T-helper 2 cell treated with Interferon-gamma antibody and Interleukin-4, amounts not matched to agents 100 ng/mL and 5 ng/mL, for 36 hours (primary cell): ENCODE data around the gene LTA4H. TPM values are rescaled to one million over a fixed set of nuclear protein-coding genes. Genes with fewer than 3 reads are reported as not detected.
"Not testable (repeated sequence)": the region's sequence is repeated elsewhere in the genome, so short reads cannot be mapped to it uniquely, and the experiment has no call there.

Experiments used
- intact Hi-C: fragments of 100-400 bp; cut with micrococcal nuclease; formaldehyde crosslinking; loops from one replicate; pipeline ENCODE4 v1.15.1; 2023
- total RNA-seq: library from RNA; stranded (reverse); gene quantifications from 2 replicates; pipeline ENCODE4 v1.2.3, GENCODE V29; 2022

The LTA4H gene
- 47.5 and 51.4 TPM in 2 replicates for total RNA-seq

DNA sequence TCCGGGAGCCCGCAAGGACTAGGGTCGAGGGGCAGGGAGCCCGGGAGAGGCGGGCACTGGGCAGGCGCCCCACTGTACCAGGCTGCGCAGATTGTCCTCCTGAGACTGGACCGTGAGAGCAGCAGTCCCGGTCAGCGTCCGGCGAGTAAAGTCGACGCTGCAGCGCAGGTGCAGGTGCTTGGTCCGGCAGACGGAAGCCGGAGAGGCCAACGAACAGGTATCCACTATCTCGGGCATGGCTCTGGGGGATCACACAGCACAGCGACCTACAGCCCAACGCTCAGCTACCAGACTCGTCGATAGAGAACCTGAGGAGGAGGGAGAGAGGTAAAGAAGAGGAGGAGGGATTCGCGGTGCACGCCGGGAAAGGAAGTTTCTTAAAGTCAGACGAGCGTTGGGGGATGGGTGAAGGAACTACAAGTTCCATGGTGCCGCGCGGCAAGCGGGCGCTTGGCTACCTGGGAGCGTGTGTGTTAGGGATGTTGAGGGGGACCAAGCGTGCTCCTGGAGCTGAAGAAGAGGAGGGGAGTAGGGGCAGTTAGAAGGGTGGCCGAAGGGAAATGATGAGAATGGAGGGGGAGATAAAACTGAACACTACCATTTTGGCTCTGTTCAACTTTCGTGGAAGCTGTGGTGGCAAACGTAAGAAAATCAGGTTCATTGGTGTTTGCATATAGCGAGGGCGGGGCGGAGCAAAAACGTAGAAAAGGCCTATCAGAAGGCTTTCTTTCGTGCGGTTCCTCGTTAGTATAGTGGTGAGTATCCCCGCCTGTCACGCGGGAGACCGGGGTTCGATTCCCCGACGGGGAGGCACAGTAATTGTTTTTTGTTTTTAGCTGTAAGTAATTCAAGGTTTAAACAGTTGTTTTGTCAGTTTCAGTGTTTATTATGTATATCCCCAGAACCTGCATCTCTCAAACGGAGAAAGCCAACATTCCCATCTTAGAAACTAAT is at the start of gene LTA4H:
LTA4H (minus strand) TSS at position 305 of the 954 bp plus-strand sequence; CDS start at position 237, 68 bp downstream.
- intact Hi-C loops, result loop anchor here (1.0 to 10.0 kb wide), 13 partner anchors 12 to 1771 kb away; partner anchors contain the start of genes AMDHD1, CCDC38, CFAP54 and FGD6

DNA sequence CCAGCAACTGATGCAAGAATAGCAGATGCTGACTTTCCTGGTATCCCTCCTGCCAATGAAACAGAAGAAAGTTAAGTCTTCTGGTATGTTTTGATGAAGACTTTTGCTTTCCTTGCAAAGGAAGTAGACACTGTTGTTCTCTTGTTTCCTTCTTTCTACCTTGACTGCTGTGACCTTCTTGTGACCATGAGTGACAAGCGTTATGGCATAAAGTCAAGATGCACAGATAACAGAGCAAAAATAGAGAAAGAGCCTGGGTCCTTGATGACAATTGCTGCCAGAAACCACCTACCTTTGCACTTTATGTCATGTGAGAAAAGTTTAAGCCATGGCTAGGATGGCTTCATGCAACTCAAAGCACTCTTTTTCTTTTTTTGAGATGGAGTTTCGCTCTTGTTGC is 49.2 kb upstream of the LTA4H start:
- intact Hi-C loops, result no loop called here

DNA sequence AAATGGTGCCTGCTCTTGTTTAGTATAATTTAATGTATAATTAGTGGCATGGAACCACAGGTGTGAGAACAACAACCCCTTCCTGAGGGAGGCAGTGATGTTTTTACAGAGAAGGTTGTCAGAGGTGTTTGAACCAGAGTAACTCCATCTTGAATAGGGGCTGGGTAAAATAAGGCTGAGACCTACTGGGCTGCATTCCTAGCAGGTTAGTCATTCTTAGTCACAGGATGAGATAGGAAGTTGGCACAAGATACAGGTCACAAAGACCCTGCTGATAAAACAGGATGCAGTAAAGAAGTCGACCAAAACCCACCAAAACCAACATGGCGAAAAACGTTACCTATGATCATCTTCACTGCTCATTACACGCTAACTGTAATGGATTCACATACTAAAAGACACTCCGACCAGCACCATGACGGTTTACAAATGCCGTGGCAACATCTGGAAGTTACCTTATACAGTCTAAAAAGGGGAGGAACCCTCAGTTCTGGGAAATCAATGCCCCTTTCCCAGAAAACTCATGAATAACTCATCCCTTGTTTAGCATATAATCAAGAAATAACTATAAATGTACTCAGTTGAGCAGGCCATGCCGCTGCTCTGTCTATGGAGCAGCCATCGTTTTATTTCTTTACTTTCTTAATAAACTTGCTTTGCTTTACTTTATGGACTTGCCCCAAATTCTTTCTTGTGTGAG is 47.8 kb upstream of the LTA4H start:
- intact Hi-C loops, result no loop called here

DNA sequence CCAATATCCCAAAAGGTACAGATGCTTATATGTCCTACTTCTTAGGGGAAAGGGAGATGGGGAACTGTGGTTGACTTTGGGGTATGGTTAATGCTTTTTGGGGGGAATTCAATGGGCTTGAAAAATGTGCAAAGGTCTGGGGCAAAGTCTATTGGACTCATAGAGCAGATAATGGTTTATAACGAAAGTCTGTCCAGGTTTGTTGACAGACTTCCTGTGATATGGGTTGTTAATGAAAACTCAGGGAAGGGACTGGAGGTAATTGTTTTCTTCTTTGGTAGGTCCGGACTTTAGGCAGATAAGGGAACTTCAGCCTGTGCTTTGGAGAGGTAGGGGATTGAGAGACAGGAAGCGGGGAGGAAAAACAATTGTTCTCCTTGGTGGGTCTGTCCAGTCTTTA is 46.2 kb upstream of the LTA4H start:
- intact Hi-C loops, result no loop called here

DNA sequence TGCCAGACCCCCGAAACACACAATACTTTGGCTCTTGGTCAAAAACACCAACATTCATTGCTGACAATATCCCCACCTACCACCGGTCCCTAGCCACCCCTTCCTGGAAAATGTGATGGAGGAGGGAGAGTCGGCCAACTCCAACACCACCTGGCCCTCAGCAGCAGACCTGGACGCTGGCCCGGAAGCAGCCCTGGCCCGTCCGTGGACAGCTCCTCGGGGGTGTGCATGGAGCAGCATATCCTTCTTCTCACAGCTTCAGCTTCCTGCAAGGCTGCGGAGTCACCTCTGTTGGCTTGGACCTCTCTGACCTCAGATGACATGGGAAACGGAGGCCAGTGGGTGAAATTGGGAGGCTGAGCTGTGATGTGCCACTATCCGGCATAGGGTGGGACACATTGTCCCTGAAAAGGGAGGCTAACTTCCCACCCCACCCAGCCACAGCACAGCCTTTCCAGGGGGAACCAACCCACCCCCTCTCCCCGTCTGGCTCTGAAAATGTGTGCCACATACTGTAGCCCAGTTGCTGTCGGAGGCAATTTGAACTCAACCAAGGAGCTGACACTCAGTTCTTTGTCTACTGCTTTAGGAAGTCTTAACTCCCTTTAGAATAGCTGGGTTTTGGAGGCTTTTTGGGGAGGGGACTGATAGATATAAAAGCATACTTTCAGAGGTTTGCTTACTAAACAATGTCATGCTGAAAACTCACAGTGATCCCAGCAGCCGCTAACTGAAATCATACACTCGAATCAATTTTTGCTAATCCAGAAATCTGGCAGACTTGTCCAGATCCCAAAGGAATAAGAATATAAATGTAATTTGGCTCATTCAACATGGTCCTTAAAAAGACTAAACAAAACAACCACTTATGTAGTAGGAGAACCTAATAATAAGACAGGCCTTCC is 43.1 kb upstream of the LTA4H start:
- intact Hi-C loops, result no loop called here

DNA sequence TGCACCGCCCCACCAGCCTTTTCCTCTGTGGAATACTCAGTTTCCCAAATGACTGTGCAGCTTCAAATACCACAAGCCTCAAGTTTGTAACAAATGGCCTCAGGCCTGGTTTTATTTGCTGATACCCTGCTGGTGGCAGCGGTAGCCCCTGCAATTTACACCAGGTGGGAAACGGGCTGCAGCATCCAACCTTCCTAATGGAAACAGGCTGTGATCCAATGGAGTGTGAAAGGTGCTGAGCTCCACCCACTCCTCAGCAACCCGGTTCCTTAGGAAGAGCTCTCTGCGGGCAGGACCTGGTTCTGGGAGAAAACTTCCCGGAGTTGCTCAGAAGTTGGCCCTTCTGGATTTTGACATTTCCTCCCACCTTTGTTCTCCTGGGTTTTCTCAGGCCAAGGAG is 41.7 kb upstream of the LTA4H start:
- intact Hi-C loops, result no loop called here

DNA sequence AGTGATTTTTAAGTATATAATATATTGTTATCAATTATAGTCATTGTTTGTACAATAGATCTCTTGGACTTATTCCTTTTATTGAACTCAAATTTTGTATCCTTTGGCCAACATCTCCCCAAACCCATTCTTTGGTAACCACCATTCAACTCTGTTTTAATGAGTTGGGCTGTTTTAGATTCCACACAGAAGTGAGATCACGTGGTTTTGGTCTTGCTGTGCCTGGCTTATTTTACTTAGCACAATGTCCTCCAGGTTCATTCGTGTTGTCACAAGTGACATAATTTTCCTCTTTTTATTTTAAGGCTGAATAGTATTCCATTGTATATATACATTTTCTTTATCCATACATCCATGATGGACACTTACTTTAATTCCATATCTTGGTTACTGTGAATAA is 40.2 kb upstream of the LTA4H start:
- intact Hi-C loops, result no loop called here

DNA sequence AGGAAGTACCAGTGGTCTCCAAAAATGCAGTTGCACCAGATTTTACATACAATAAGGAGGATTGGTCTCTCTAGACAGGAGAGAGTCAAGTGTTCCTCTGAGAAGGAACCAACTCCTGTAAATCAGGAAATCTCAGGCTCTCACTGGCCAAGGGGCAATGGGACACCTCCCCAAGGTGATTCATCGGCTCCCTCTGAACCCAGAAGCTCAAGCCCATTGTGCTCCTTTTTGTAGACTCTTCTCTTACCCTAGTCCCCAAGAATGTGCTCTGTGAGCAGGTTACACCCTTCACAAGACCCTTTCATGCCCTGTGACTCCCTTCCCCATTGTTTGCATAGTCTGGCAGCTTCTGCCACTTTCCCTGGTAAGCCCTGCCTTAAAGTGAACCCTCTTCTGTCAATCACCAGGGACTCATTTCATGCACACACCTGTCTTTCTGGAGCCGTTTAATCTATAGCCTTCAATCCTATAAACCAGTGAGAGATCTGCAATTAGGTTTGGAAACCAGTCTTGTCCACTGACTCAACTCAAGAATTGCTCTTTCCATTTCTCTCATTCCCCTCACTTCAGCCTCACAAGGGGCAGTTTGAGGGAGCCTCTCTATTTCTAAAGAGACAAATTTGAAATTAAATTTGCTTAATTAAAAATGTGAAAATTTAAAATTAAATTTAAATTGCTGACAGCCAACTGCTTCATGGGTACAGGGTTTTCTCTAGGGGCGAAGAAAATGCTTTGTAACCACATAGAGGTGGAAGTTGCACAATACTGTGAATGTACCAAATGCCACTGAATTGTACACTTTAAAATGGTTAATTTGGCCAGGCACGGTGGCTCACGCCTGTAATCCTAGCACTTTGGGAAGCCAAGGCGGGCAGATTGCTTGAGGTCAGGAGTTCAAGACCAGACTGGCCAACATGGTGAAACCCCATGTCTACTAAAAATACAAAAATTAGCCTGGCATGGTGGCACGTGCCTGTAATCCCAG is 38.3 kb upstream of the LTA4H start:
- intact Hi-C loops, result no loop called here

DNA sequence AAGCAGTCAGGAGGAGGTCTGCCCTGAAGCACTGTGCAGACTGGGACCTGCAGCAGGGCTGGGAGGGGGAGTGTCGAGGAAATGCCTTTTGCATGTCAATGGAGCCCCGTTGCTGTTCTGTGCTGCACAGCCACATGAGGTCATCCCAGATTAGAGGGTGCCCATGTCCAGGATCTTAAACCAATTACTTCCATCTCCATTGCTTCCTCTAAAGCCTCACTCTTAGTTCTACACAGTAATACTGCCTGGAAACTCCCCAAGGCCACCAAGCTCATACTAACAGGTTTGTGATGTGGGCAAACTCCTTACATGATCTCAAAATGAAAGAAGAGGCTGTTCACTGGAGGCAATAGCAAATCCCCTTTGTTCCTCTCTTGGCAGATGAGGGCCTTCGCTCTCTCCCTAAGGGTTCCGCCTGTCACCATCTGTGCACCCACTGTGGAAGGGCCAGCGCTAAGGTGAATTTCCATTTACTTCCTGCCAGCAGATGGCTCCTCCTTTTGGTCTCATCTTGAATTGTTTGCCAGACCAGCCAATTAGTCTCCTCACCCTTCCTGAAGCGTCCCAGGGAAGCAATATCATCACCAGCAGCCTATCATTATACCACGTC is 35.4 kb upstream of the LTA4H start:
- intact Hi-C loops, result no loop called here

DNA sequence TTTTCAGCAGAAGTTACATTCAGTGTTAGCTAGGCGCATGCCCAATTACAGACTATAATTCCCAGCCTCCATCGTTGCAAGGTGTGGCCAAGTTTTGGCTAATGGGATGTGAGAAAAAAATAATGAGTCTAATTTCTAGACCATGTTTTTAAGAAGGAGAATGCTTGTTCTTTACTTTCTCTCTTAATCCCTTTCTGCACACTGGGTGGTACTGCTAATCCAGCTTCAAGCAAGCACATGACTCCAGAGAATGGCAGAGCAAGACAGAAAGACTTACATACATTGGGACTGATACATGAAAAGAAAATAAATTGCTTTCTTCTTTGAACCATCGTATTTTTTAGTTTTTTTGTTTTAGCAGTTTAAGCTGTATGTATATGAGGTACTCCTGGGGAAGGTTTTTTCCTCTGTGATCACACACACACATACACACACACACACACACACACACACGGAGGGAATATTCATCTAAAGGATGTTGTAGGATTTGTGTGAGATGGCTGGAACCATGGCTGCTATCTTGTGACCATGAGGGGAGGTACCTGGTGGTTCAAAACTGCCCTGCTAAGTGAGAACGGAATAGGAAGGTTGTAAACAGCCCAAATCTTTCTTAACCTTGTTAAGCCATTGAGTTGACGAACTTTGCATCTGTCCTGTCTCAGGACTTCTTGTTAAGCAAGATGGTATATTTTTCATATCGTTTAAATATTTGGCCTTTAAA is 34.3 kb upstream of the LTA4H start:
- intact Hi-C loops, result no loop called here

DNA sequence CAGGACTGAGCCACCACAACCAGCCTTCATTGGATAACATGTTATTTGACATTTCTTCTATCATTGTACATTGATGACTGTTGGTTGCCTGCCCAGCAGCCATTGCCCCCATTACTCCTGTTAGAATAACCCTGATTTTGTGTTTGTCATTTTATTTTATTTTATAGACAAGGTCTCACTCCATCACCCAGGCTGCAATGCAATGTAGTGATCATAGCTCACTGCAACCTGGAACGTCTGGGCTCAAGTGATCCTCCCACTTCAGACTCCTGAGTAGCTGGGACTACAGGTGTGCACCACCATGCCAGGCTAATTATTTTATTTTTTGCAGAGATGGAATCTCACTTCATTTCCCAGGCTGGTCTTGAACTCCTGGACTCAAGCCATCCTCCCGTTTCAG is 33.2 kb upstream of the LTA4H start:
- intact Hi-C loops, result no loop called here

DNA sequence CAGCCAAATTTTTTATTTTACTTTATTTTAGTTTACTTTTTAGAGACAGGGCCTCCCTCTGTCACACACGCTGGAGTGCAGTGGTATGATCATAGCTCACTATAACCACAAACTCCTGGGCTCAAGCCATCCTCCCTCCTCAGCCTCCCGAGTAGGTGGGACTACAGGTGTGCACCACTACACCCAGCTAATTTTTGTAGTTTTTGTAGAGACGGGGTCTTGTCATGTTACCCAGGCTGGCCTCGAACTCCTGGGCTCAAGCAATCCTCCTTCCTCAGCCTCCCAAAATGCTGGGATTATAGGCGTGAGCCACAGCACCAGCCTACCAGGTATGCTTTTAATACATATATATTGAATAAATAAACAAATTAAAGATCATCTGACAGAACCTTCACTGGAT is 32.7 kb upstream of the LTA4H start:
- intact Hi-C loops, result no loop called here

DNA sequence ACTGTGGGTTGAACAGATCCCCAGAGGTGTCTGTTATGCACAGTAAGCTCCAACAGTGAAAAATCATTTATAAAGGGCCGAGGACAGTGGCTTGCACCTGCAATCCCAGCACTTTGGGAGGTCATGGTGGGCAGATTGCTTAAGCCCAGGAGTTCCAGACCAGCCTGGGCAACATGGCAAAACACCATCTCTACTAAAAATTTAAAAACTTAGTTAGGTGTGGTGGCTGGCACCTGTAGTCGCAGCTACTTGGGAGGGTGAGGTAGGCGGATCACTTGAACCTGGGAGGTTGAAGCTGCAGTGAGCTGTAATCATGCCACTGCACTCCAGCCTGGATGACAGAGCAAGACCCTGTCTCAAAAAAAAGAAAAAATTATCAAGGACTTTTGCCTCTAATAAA is 30.4 kb upstream of the LTA4H start:
- intact Hi-C loops, result not testable (repeated sequence)

DNA sequence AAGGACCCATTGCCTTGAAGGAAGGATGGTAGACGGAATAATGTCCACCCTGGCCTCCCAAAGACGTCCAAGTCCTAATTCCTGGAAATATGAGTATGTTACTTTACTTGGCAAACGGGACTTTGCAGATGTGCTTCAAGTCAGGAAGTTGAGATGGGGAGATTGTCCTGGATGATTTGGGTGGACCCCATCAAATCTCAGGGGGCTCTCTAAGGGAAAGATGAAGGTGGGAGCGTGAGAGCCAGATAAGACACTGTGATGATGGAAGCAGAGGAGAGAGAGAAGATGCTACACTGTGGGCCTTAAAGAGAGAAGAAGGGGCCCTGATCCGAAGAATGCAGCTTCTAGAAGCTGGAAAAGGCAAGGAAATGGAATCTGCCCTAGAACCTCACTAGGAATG is 29.6 kb upstream of the LTA4H start:
- intact Hi-C loops, result loop anchor here (5.0 kb wide), 1 partner anchor 132 kb away; no protein-coding TSS in a partner anchor

DNA sequence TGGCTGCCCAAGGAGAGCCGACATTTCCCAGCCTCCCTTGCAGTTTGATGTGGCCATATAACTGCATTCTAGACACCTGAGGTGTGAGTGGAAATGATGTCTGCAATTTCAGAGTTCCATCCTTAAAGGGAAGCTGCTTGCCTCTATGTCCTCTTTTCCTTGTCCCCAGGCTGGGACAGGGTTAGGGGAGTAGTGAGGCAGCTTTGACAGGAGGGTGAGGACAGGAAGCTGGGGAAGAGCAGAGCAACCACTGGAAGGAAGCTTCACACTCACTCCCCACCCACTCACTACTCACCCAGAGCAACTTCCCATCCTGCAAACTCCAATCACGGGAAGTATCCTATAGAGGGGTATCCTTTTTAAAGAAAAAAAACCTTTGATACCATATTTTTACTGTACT is 28.9 kb upstream of the LTA4H start:
- intact Hi-C loops, result loop anchor here (5.0 kb wide), 1 partner anchor 133 kb away; no protein-coding TSS in a partner anchor

DNA sequence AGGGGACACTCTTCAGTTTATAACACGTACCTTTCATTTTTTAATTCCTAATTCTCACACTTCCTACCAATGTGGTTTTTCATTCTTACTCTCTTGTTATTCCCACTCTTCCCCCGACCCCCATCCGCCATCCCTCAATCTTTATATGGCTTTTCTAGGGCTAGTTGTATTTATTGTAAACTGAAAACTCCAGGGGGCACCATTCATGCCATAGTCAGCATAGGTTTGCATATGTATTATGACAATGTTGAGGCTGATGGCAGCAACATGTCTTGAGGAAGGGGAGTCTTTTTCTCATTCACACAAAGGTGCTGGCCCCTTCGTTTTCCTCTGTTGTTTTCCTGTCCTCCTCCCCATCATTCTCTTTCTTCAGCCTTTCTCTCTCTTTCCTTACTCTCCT is 27.7 kb upstream of the LTA4H start:
- intact Hi-C loops, result loop anchor here (2.0 to 5.0 kb wide), 2 partner anchors 70 to 134 kb away; no protein-coding TSS in a partner anchor

DNA sequence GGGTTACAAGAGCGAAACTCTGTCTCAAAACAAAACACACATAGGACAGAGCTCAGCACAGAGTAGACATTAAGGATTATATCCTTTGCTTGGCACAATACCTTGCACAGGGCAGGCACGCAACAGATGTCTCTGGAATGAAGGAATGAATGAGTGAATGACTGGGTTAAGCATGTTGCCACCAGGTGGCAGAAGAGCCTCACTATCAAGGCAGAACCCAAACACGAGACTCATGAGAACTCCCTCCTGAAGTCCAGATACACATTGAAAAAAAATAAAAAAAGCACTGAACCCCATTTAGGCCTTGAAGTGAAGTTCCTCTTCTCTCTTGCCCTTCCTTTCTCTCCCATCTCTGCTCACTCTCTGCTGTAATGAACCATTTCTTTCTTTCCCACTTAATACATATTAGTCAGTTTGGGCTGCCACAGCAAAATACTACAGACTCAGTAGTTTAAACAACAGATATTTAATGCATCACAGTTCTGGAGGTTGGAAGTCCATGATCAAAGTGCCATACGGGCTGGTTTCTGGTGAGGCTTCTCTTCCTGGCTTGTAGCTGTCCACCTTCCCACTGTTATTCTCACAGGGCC is 26.6 kb upstream of the LTA4H start:
- intact Hi-C loops, result loop anchor here (1.0 to 5.0 kb wide), 5 partner anchors 71 to 454 kb away; no protein-coding TSS in a partner anchor

DNA sequence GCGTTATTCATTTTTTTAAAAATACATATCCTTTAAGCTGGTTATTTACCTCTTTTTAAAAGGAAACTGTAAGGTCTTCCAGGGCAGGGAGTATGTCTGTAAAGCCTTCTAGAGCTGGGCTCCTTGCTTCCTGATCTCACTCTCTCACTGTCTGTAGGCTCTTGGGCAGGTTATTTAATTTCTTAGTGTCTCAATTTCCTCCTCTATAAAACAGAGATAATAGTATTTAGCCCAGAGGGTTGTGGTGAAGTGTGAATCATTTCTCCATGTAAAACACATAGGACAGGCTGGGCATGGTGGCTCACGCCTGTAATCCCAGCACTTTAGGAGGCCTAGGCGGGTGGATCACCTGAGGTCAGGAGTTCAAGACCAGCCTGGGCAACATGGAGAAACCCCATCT is 25.9 kb upstream of the LTA4H start:
- intact Hi-C loops, result loop anchor here (5.0 kb wide), 1 partner anchor 136 kb away; no protein-coding TSS in a partner anchor
